ENCODE results near the gene SPRR5. TPM values are rescaled to one million over a fixed set of nuclear protein-coding genes. Genes with fewer than 3 reads are reported as not detected.

Gene SPRR5
- total and polyA plus RNA-seq, 2 donors (not counting 1 experiment from before 2014, with no cell fraction given): not detected

- Histone ChIP-seq H4K20me1 (ENCODE audit: control insufficient read depth, extremely low read depth, insufficient read depth, low read length) (no peaks in the 10 kb centered on the region), H3K27me3 (ENCODE audit: control insufficient read depth, insufficient read depth, low read length) (no peaks in the 10 kb centered on the region)
- TF ChIP-seq EZH2 (IDR thresholded peaks at IDR 0.05; ENCODE audit: low read length, missing control alignments) (no peak), CTCF (conservative IDR thresholded peaks at IDR 0.05 in 1 of 2, IDR thresholded peaks at IDR 0.05 in 1 of 2; ENCODE audit: low read depth in 1 of 2, low read length in 2 of 2) (no peak)
Measured at GRCh38 chr1:152954436-152954835, 7.4 kb downstream of the SPRR5 start.

GRCh38 chr1:152957561-152957960 is 10.6 kb downstream of the SPRR5 start:
- Histone ChIP-seq H3K4me3 (replicated peaks in 1 of 4; ENCODE audit: control extremely low read depth in 1 of 4, insufficient read depth in 1 of 4, low read depth in 3 of 4, low read length in 4 of 4) (no peak overlapping the region), H4K20me1 (ENCODE audit: control insufficient read depth, extremely low read depth, insufficient read depth, low read length) (no peaks in the 10 kb centered on the region), H3K4me2 (ENCODE audit: extremely low read depth, insufficient read depth, low read length) (no peak overlapping the region), H3K27ac (ENCODE audit: insufficient read depth, low read length) (no peak overlapping the region), H3K27me3 (ENCODE audit: control insufficient read depth, insufficient read depth, low read length) (no peaks in the 10 kb centered on the region), H3K4me1 (ENCODE audit: control insufficient read depth, extremely low read depth, insufficient read depth, low read length) (no peaks in the 10 kb centered on the region), H2AFZ (ENCODE audit: low read length) (no peak overlapping the region), H3K79me2 (ENCODE audit: control insufficient read depth, insufficient read depth, low read length) (no peaks in the 10 kb centered on the region), H3K36me3 (ENCODE audit: control insufficient read depth, insufficient read depth, low read length) (no peaks in the 10 kb centered on the region), H3K9me3 (ENCODE audit: control insufficient read depth, insufficient read depth, low read depth, low read length) (no peaks in the 10 kb centered on the region), H3K9ac (ENCODE audit: insufficient read depth, low read length) (no peak overlapping the region)
- no peak for DNase-seq (ENCODE audit: low read depth in 2 of 2)
- TF ChIP-seq CTCF (conservative IDR thresholded peaks at IDR 0.05 in 1 of 2, IDR thresholded peaks at IDR 0.05 in 1 of 2; ENCODE audit: low read depth in 1 of 2, low read length in 2 of 2) (no peak), EZH2 (IDR thresholded peaks at IDR 0.05; ENCODE audit: low read length, missing control alignments) (no peak)

More at GRCh38 chr1:152954436-152954835, 7.4 kb downstream of the SPRR5 start:
- Histone ChIP-seq H3K9me3 (ENCODE audit: control insufficient read depth, insufficient read depth, low read depth, low read length) (no peaks in the 10 kb centered on the region), H3K4me2 (ENCODE audit: extremely low read depth, insufficient read depth, low read length) (no peak overlapping the region), H3K79me2 (ENCODE audit: control insufficient read depth, insufficient read depth, low read length) (no peaks in the 10 kb centered on the region), H2AFZ (ENCODE audit: low read length) (no peak overlapping the region), H3K4me3 (replicated peaks in 1 of 4; ENCODE audit: control extremely low read depth in 1 of 4, insufficient read depth in 1 of 4, low read depth in 3 of 4, low read length in 4 of 4) (no peak overlapping the region), H3K36me3 (ENCODE audit: control insufficient read depth, insufficient read depth, low read length) (no peaks in the 10 kb centered on the region), H3K9ac (ENCODE audit: insufficient read depth, low read length) (no peak overlapping the region), H3K27ac (ENCODE audit: insufficient read depth, low read length) (no peak overlapping the region), H3K4me1 (ENCODE audit: control insufficient read depth, extremely low read depth, insufficient read depth, low read length) (no peaks in the 10 kb centered on the region)
- no peak for DNase-seq (ENCODE audit: low read depth in 2 of 2)

DNA sequence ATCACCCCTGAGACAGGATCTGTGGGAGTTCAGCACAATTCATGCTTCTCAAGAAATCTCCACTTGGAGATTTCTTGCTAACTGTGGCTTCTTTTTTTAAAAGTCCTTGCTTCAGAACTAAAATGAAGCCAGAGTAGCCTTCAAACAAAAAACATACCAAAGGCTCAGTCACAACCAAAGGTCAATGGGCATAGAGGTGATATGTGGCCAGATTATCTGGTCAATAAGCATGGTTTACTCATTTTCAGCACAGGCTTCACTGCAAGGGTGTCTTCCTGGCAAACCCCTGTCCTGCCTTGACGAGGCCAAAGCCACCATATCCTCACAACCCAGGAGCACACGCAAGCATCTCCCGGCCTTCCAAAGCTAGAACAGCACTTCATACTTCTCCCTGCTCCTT is 12.3 kb downstream of the SPRR5 start:
- no peaks in the 10 kb centered on the region for H3K4me1 ChIP-seq (ENCODE audit: control insufficient read depth, extremely low read depth, insufficient read depth, low read length)
- H3K4me3 ChIP-seq (replicated peaks in 1 of 4; ENCODE audit: control extremely low read depth in 1 of 4, insufficient read depth in 1 of 4, low read depth in 3 of 4, low read length in 4 of 4): no peak overlapping the region
- H2AFZ ChIP-seq (ENCODE audit: low read length): no peak overlapping the region
- no peak overlapping the region for H3K27ac ChIP-seq (ENCODE audit: insufficient read depth, low read length)
- no peak for DNase-seq (ENCODE audit: low read depth in 2 of 2)
- no peak for TF ChIP-seq CTCF (conservative IDR thresholded peaks at IDR 0.05 in 1 of 2, IDR thresholded peaks at IDR 0.05 in 1 of 2; ENCODE audit: low read depth in 1 of 2, low read length in 2 of 2)
- TF ChIP-seq EZH2 (IDR thresholded peaks at IDR 0.05; ENCODE audit: low read length, missing control alignments): no peak
- H3K9ac ChIP-seq (ENCODE audit: insufficient read depth, low read length): no peak overlapping the region
- no peaks in the 10 kb centered on the region for H4K20me1 ChIP-seq (ENCODE audit: control insufficient read depth, extremely low read depth, insufficient read depth, low read length)
- H3K27me3 ChIP-seq (ENCODE audit: control insufficient read depth, insufficient read depth, low read length): no peaks in the 10 kb centered on the region
- no peak overlapping the region for H3K4me2 ChIP-seq (ENCODE audit: extremely low read depth, insufficient read depth, low read length)
- no peaks in the 10 kb centered on the region for H3K79me2 ChIP-seq (ENCODE audit: control insufficient read depth, insufficient read depth, low read length)
- no peaks in the 10 kb centered on the region for H3K9me3 ChIP-seq (ENCODE audit: control insufficient read depth, insufficient read depth, low read depth, low read length)
- no peaks in the 10 kb centered on the region for H3K36me3 ChIP-seq (ENCODE audit: control insufficient read depth, insufficient read depth, low read length)

Measured in fibroblast of lung (primary cell).